Aorta (tissue), 5 donors: ENCODE results near the gene SMIM11. TPM values are rescaled to one million over a fixed set of nuclear protein-coding genes. Genes with fewer than 3 reads are reported as not detected.
"Not testable (repeated sequence)": the region's sequence is repeated elsewhere in the genome, so short reads cannot be mapped to it uniquely, and the experiment has no call there.

Source experiments
- ATAC-seq: fragments of 200-7000 bp; cut with Tn5 transposase; one replicate; pipeline ENCODE4 v1.9.1; 2022; ENCODE audit warnings: moderate library complexity; ENCODE audit not compliant: low FRiP score
- DNase-seq, 2 donors: peaks; one replicate each; pipeline ENCODE4 v3.0.0-alpha.2; 2020
- H3K27ac ChIP-seq, 2 donors: one replicate each; pipeline ENCODE4 v1.5.1; 2013; ENCODE audit warnings: low read length in 2 of 2, mild to moderate bottlenecking in 2 of 2, moderate library complexity in 2 of 2, control low read depth in 1 of 2, inconsistent platforms in 1 of 2, low read depth in 1 of 2
- H3K27me3 ChIP-seq, 2 donors: one replicate each; pipeline ENCODE4 v1.6.1; 2013; ENCODE audit warnings: control low read depth in 1 of 2, low read length in 1 of 2, mild to moderate bottlenecking in 1 of 2, moderate library complexity in 1 of 2; ENCODE audit not compliant: insufficient read depth in 2 of 2, control insufficient read depth in 1 of 2
- H3K36me3 ChIP-seq, 2 donors: one replicate each; pipeline ENCODE4 v1.6.1; 2013; ENCODE audit warnings: control low read depth in 1 of 2, low read length in 1 of 2, mild to moderate bottlenecking in 1 of 2; ENCODE audit not compliant: insufficient read depth in 2 of 2, control insufficient read depth in 1 of 2
- H3K4me1 ChIP-seq, 2 donors: one replicate each; pipeline ENCODE4 v1.6.1; 2013; ENCODE audit warnings: low read length in 2 of 2, control low read depth in 1 of 2, mild to moderate bottlenecking in 1 of 2, moderate library complexity in 1 of 2; ENCODE audit not compliant: insufficient read depth in 2 of 2, control insufficient read depth in 1 of 2
- H3K4me3 ChIP-seq, 2 donors: one replicate each; pipeline ENCODE4 v1.5.1; 2013; ENCODE audit warnings: low read length in 2 of 2, control low read depth in 1 of 2, mild to moderate bottlenecking in 1 of 2
- H3K9me3 ChIP-seq: one replicate; pipeline ENCODE4 v1.6.1; 2013; ENCODE audit warnings: mild to moderate bottlenecking, low read length; ENCODE audit not compliant: control insufficient read depth
- WGBS, 2 donors: extraction: QIAGEN DNeasy Blood & Tissue Kit; methylation state at CpG; one replicate each; pipeline ENCODE4 v1.1.7; 2013; 5-methylcytosine and 5-hydroxymethylcytosine counted together
- intact Hi-C, 2 donors: fragments of 100-400 bp; cut with DNase I; formaldehyde crosslinking; loops; one replicate each; pipeline versions ENCODE4 v1.14.2 to v1.15.0; 2022
- polyA plus RNA-seq, 2 donors: library from polyadenylated mRNA; stranded (reverse); fragments of 200-250 nt; gene quantifications; one replicate each; pipeline ENCODE4 v1.2.3, GENCODE V29; 2013
- total RNA-seq, 2 donors: library from RNA; stranded (reverse); fragmentation: NEBNext Ultra II Directional; extraction: Animal tissue kit (Norgen Biotek cat#: 25700); gene quantifications; one replicate each; pipeline ENCODE4 v1.2.1, GENCODE V29; 2021
- donor health status: healthy with polysubstance abuse.
- donor health status: Bipolar disorder and iron deficiency.
- donor health status: DM: no; HTN: no; CAD: no.
- donor health status: DM: no; HTN: no; CAD: no.
- donor health status: DM: yes; HTN: yes; CAD: no.

Gene SMIM11
- total and polyA plus RNA-seq, 4 donors: 4.7 to 52.7 (median 12.6) TPM

- intact Hi-C loops, H3K9me3 ChIP-seq, H3K27me3 ChIP-seq, H3K4me3 ChIP-seq, DNase-seq, H3K27ac ChIP-seq, H3K36me3 ChIP-seq, H3K4me1 ChIP-seq: not testable (repeated sequence)
- no CpG with 5 or more reads among the region's 33 CpGs for WGBS, 2 donors
- ATAC-seq: peak; percentile 74
Measured at GRCh38 chr21:34375619-34375972, 289 bp downstream of the SMIM11 start.

- H3K4me3 ChIP-seq, H3K36me3 ChIP-seq, H3K9me3 ChIP-seq, H3K27ac ChIP-seq, H3K27me3 ChIP-seq, intact Hi-C loops, H3K4me1 ChIP-seq, DNase-seq, ATAC-seq: not testable (repeated sequence)
- WGBS, 2 donors: no CpG with 5 or more reads among the region's 2 CpGs
Measured at GRCh38 chr21:34383138-34383537, 7.8 kb downstream of the SMIM11 start.

GRCh38 chr21:34383724-34384415 lies 8.6 kb downstream of the SMIM11 start:
- DNase-seq, H3K27me3 ChIP-seq, H3K4me3 ChIP-seq, H3K4me1 ChIP-seq, H3K27ac ChIP-seq, intact Hi-C loops, ATAC-seq, H3K9me3 ChIP-seq, H3K36me3 ChIP-seq: not testable (repeated sequence)
- WGBS, 2 donors: no CpG with 5 or more reads among the region's 14 CpGs

- H3K4me1 ChIP-seq, H3K27me3 ChIP-seq, H3K9me3 ChIP-seq, intact Hi-C loops, ATAC-seq, H3K36me3 ChIP-seq, H3K4me3 ChIP-seq, H3K27ac ChIP-seq, DNase-seq: not testable (repeated sequence)
- WGBS, 2 donors: no CpG with 5 or more reads among the region's 5 CpGs
Measured at GRCh38 chr21:34400522-34400921, 25.2 kb downstream of the SMIM11 start.

- H3K36me3 ChIP-seq, H3K4me1 ChIP-seq, DNase-seq, intact Hi-C loops, H3K9me3 ChIP-seq, H3K27ac ChIP-seq, ATAC-seq, H3K27me3 ChIP-seq, H3K4me3 ChIP-seq: not testable (repeated sequence)
- WGBS, 2 donors: no CpG with 5 or more reads among the region's 5 CpGs
Measured at GRCh38 chr21:34404742-34405141, 29.4 kb downstream of the SMIM11 start.

GRCh38 chr21:34405686-34406085 lies 30.4 kb downstream of the SMIM11 start:
- no CpG with 5 or more reads among the region's 2 CpGs for WGBS, 2 donors
- H3K4me1 ChIP-seq, ATAC-seq, H3K27ac ChIP-seq, DNase-seq, H3K27me3 ChIP-seq, H3K36me3 ChIP-seq, H3K4me3 ChIP-seq, intact Hi-C loops, H3K9me3 ChIP-seq: not testable (repeated sequence)

GRCh38 chr21:34406102-34406501 lies 30.8 kb downstream of the SMIM11 start:
- WGBS, 2 donors: no CpG with 5 or more reads among the region's 6 CpGs
- H3K4me1 ChIP-seq, H3K4me3 ChIP-seq, H3K27ac ChIP-seq, DNase-seq, ATAC-seq, H3K9me3 ChIP-seq, H3K36me3 ChIP-seq, intact Hi-C loops, H3K27me3 ChIP-seq: not testable (repeated sequence)

GRCh38 chr21:34406676-34407075 lies 31.4 kb downstream of the SMIM11 start:
- H3K4me3 ChIP-seq, H3K27me3 ChIP-seq, H3K4me1 ChIP-seq, H3K36me3 ChIP-seq, intact Hi-C loops, H3K27ac ChIP-seq, ATAC-seq, DNase-seq, H3K9me3 ChIP-seq: not testable (repeated sequence)
- WGBS, 2 donors: no CpG with 5 or more reads among the region's 2 CpGs

- WGBS, 2 donors: no CpG with 5 or more reads among the region's 9 CpGs
- H3K27me3 ChIP-seq, H3K9me3 ChIP-seq, H3K36me3 ChIP-seq, H3K4me1 ChIP-seq, DNase-seq, intact Hi-C loops, ATAC-seq, H3K4me3 ChIP-seq, H3K27ac ChIP-seq: not testable (repeated sequence)
Measured at GRCh38 chr21:34407294-34407693, 32.0 kb downstream of the SMIM11 start.
